Keratinocyte (primary cell): ENCODE data around the gene TOP3B.

Experiments
- EZH2 ChIP-seq: IDR thresholded peaks from one replicate; pipeline ENCODE4 v1.6.1; 2012; ENCODE audit warnings: inconsistent platforms, mild to moderate bottlenecking, low read length, moderate library complexity
- TF ChIP-seq, protein P1 (sequence below), 3 experiments: IDR thresholded peaks in 1 of 3; conservative IDR thresholded peaks in 1 of 3; optimal IDR thresholded peaks in 1 of 3; 2 replicates in 2 of 3; 3 replicates in 1 of 3; pipeline versions ENCODE3 to v1.5.1; 2011; ENCODE audit warnings: low read length in 3 of 3, mild to moderate bottlenecking in 3 of 3, moderate library complexity in 2 of 3, control low read depth in 1 of 3, inconsistent platforms in 1 of 3; ENCODE audit not compliant: insufficient read depth in 2 of 3; ENCODE audit errors: extremely low read depth in 1 of 3

DNA sequence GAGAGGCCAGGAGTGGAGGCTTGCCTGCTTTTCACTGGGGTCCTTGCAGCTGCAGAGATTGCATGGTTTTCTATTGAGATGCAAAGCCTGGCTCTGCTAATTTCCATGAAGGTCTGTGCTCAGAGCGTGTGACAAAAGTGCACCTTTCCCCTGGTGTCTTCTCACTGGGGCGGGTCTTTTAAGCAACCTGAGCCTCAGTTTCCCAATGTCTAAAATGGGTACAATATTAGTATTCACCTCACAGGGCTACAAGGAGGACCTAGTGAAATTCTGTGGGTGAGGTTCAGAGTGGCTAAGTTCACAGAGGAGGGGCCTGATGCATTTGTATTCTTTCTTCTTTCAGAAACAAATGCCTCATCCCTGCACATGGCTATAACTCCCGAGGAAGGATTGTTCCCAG lies 50.2 kb downstream of the TOP3B start:
- TF ChIP-seq, protein P1, sequence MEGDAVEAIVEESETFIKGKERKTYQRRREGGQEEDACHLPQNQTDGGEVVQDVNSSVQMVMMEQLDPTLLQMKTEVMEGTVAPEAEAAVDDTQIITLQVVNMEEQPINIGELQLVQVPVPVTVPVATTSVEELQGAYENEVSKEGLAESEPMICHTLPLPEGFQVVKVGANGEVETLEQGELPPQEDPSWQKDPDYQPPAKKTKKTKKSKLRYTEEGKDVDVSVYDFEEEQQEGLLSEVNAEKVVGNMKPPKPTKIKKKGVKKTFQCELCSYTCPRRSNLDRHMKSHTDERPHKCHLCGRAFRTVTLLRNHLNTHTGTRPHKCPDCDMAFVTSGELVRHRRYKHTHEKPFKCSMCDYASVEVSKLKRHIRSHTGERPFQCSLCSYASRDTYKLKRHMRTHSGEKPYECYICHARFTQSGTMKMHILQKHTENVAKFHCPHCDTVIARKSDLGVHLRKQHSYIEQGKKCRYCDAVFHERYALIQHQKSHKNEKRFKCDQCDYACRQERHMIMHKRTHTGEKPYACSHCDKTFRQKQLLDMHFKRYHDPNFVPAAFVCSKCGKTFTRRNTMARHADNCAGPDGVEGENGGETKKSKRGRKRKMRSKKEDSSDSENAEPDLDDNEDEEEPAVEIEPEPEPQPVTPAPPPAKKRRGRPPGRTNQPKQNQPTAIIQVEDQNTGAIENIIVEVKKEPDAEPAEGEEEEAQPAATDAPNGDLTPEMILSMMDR (optimal IDR thresholded peaks at IDR 0.05 in 1 of 3, IDR thresholded peaks at IDR 0.05 in 1 of 3, conservative IDR thresholded peaks at IDR 0.05 in 1 of 3; ENCODE audit: extremely low read depth in 1 of 3, insufficient read depth in 2 of 3, low read length in 3 of 3): no peak
- TF ChIP-seq EZH2: no peak
